Esophagus squamous epithelium (tissue), 5 donors: Measurements from ENCODE around the gene PHOX2B. TPM values are rescaled to one million over a fixed set of nuclear protein-coding genes. Genes with fewer than 3 reads are reported as not detected.

Source experiments
- DNase-seq: peaks from one replicate; lab custom pipeline; 2025; lab: John Stamatoyannopoulos, UW
- H3K27ac ChIP-seq, 4 donors: fragments of 200-600 bp; sonication (generic); one replicate each; pipeline ENCODE4 v1.5.1; 2016 to 2019; ENCODE audit warnings: mild to moderate bottlenecking in 1 of 4
- H3K27me3 ChIP-seq, 4 donors: fragments of 200-600 bp; sonication (generic); 1 replicate in 3 of 4; 2 replicates in 1 of 4; pipeline versions ENCODE4 v1.5.1 to v1.6.0; 2017 to 2021; ENCODE audit warnings: antibody characterized with exemption in 1 of 4
- H3K36me3 ChIP-seq, 3 donors: fragments of 200-600 bp; sonication (generic); one replicate each; pipeline ENCODE4 v1.5.1; 2016 to 2019
- H3K4me1 ChIP-seq, 3 donors: fragments of 200-600 bp; sonication (generic); one replicate each; pipeline ENCODE4 v1.5.1; 2017 to 2019
- H3K4me3 ChIP-seq, 4 donors: fragments of 200-600 bp; sonication (generic); 1 replicate in 3 of 4; 2 replicates in 1 of 4; pipeline ENCODE4 v1.5.1; 2016 to 2019; ENCODE audit warnings: mild to moderate bottlenecking in 2 of 4, moderate library complexity in 1 of 4
- H3K9me3 ChIP-seq, 3 donors: fragments of 200-600 bp; sonication (generic); one replicate each; pipeline ENCODE4 v1.5.1; 2016 to 2019
- POLR2A ChIP-seq, 4 donors: fragments of 450-650 bp; IDR thresholded peaks; one replicate each; pipeline ENCODE4 v1.6.1; 2017; ENCODE audit warnings: antibody characterized with exemption in 4 of 4, mild to moderate bottlenecking in 4 of 4, moderate library complexity in 3 of 4
- WGBS, 2 donors: methylation state at CpG; one replicate each; pipeline ENCODE4 v1.1.5; 2018; 5-methylcytosine and 5-hydroxymethylcytosine counted together
- intact Hi-C: fragments of 100-400 bp; cut with DNase I; formaldehyde crosslinking; loops from one replicate; pipeline ENCODE4 v1.15.0; 2022
- small RNA-seq, 4 donors: library from RNA; depleted of rRNA; stranded (forward); fragments of <200 nt; gene quantifications; one replicate each; pipeline ENCODE3, GENCODE V24; 2016
- total RNA-seq, 4 donors: library from RNA; depleted of rRNA; stranded (reverse); fragments of >200 nt; gene quantifications; one replicate each; pipeline ENCODE4 v1.1.0, GENCODE V29; 2016
- TF ChIP-seq, protein P1 (sequence below), 6 experiments: fragments of 450-650 bp in 4 of 6; fragments of 200-600 bp in 2 of 6; sonication (generic) in 2 of 6; IDR thresholded peaks; one replicate each; pipeline ENCODE4 v1.5.1; 2016 to 2019; ENCODE audit warnings: antibody characterized with exemption in 6 of 6, mild to moderate bottlenecking in 4 of 6, moderate library complexity in 4 of 6
- donor health status: DM: yes; HTN: yes; CAD: no.

Gene PHOX2B
- total RNA-seq, 4 donors from 2014 or later: not detected

DNA sequence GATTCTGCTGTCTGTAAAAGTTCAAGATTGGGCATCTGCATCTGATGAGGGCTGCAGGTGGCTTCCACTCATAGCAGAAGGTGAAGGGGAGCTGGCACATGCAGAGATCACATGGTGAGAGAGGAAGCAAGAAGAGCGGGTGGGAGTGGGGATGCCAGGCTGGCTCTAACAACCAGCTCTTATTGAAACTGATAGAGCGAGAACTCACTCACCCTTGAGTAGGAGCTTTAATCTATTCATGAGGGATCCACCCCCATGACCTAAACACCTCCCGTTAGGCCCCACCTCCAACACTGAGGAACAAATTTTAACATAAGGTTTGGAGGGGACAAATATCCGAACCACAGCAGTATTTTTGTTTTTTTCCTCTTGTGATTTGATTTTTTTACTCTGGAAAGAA, 45.8 kb downstream of the PHOX2B start:
- Histone ChIP-seq H3K27me3 (peaks cover 0 to 13% (median 0%) of the 10 kb centered on the region in 4 donors), H3K9me3 (no peaks in the 10 kb centered on the region), H3K4me1 (no peaks in the 10 kb centered on the region), H3K36me3 (peaks cover 0 to 4% (median 0%) of the 10 kb centered on the region in 3 donors), H3K27ac (no peak overlapping the region), H3K4me3 (no peak overlapping the region)
- intact Hi-C loops: no loop called here
- no peak for DNase-seq
- 64 to 77% methylated on average over 4 of the region's 4 CpGs for WGBS, 2 donors
- no peak for TF ChIP-seq POLR2A (IDR thresholded peaks at IDR 0.05)
- TF ChIP-seq, protein P1, sequence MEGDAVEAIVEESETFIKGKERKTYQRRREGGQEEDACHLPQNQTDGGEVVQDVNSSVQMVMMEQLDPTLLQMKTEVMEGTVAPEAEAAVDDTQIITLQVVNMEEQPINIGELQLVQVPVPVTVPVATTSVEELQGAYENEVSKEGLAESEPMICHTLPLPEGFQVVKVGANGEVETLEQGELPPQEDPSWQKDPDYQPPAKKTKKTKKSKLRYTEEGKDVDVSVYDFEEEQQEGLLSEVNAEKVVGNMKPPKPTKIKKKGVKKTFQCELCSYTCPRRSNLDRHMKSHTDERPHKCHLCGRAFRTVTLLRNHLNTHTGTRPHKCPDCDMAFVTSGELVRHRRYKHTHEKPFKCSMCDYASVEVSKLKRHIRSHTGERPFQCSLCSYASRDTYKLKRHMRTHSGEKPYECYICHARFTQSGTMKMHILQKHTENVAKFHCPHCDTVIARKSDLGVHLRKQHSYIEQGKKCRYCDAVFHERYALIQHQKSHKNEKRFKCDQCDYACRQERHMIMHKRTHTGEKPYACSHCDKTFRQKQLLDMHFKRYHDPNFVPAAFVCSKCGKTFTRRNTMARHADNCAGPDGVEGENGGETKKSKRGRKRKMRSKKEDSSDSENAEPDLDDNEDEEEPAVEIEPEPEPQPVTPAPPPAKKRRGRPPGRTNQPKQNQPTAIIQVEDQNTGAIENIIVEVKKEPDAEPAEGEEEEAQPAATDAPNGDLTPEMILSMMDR (IDR thresholded peaks at IDR 0.05): no peak

DNA sequence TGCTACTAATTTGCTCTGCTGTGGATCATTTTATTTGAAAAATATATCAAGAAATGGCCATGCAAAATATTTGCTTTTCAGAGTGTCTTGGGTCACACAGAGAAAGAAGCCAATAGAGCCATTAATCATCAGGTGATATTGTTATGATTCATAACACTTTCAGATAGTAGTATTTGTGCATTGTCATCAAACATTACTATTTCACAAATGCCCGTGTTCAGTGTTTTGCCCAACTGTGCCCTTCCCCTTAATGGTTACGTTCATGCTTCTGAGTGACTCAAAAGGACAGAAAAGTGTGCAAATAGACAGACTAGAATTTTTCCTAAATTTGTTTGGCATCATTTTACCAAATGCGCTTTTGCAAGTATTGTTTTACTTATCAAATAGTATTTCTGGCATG, 46.5 kb downstream of the PHOX2B start:
- intact Hi-C loops: no loop called here
- H3K9me3 ChIP-seq: no peaks in the 10 kb centered on the region
- H3K4me1 ChIP-seq: no peaks in the 10 kb centered on the region
- peaks cover 0 to 12% (median 0%) of the 10 kb centered on the region in 4 donors for H3K27me3 ChIP-seq
- H3K4me3 ChIP-seq: no peak overlapping the region
- H3K27ac ChIP-seq: no peak overlapping the region
- peaks cover 0 to 7% (median 0%) of the 10 kb centered on the region in 3 donors for H3K36me3 ChIP-seq
- 59 to 61% methylated on average over 3 of the region's 3 CpGs for WGBS, 2 donors
- TF ChIP-seq, protein P1 (IDR thresholded peaks at IDR 0.05): no peak
- no peak for TF ChIP-seq POLR2A (IDR thresholded peaks at IDR 0.05)
- no peak for DNase-seq

DNA sequence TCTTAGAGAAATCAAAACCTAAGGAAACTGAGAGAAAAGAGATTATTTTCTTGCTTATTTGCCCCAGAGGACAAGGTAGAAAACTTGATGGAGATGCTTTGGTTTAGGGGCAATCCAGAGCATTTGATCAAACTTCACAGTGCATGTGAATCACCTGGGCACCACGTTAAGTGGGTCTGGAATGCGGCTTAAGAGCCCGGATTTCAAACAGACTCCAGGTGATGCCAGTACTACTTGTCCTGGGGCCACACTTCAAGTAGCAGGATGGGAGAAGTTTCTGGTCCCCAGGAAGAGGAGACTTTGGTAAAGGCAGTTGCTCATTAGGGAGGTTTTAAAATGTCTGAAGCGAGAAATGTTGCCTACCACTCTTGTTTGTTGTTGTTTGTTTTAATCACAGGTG, 51.8 kb downstream of the PHOX2B start:
- peaks cover 0 to 19% (median 0%) of the 10 kb centered on the region in 3 donors for H3K36me3 ChIP-seq
- H3K27me3 ChIP-seq: no peaks in the 10 kb centered on the region
- H3K4me1 ChIP-seq: no peaks in the 10 kb centered on the region
- no peak overlapping the region for H3K27ac ChIP-seq
- H3K9me3 ChIP-seq: no peaks in the 10 kb centered on the region
- intact Hi-C loops: loop anchor here (5.0 kb wide), 1 partner anchor 186 kb away; no protein-coding TSS in a partner anchor
- TF ChIP-seq POLR2A (IDR thresholded peaks at IDR 0.05): no peak
- TF ChIP-seq, protein P1 (IDR thresholded peaks at IDR 0.05): no peak
- DNase-seq: no peak
- 61 to 64% methylated on average over 3 to 4 of the region's 4 CpGs for whole genome bisulfite sequencing, 2 donors
- H3K4me3 ChIP-seq: no peak overlapping the region

DNA sequence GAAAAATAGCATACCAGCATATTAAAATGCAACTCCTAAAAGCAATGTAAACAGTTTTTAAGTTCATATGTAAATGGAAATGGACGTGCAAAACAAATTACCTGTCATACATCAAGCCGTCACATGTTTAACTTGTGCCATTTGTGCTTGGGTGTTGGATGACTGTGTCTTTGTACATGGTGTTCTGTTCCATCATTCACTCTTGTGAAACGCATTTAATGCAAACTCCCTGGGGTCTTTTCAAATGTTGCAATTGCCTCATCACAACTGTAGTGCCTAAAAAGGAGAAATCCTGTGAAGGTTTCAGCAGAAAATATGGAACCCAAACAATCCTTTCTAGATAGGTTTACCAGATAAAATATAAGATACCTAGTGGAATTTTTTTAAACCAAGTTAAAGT, 52.4 kb downstream of the PHOX2B start:
- Histone ChIP-seq H3K27me3 (no peaks in the 10 kb centered on the region), H3K9me3 (no peaks in the 10 kb centered on the region), H3K4me1 (no peaks in the 10 kb centered on the region), H3K36me3 (peaks cover 0 to 26% (median 0%) of the 10 kb centered on the region in 3 donors), H3K4me3 (no peak overlapping the region), H3K27ac (no peak overlapping the region)
- DNase-seq: no peak
- WGBS, 2 donors: 80 to 85% methylated on average over 3 of the region's 3 CpGs
- intact Hi-C loops: loop anchor here (5.0 kb wide), 1 partner anchor 186 kb away; no protein-coding TSS in a partner anchor
- TF ChIP-seq POLR2A (IDR thresholded peaks at IDR 0.05): no peak
- TF ChIP-seq, protein P1 (IDR thresholded peaks at IDR 0.05): no peak

Small RNAs within 50 kb of the gene (small RNA-seq; reads per million reads assigned to genes)
- gene RNU1-49P: 0 reads per million in 4 donors

Other genes starting within 250 kb of the PHOX2B start
- 10 to 100 TPM in 3 of 4 donors, 1 to 10 TPM in 1; 9.8 to 19.1 (median 13.1) TPM for gene LIMCH1, start 210.6 kb downstream of the PHOX2B start, total RNA-seq
- gene TMEM33, start 186.7 kb upstream of the PHOX2B start, total RNA-seq: 10 to 100 TPM; 37.6 to 69.0 (median 65.6) TPM
- under 1 TPM; under 0.01 to 0.38 (median 0.15) TPM for gene DCAF4L1, start 233.0 kb upstream of the PHOX2B start, total RNA-seq
- 10 to 100 TPM; 37.1 to 52.7 (median 46.4) TPM for gene SLC30A9, start 241.8 kb upstream of the PHOX2B start, total RNA-seq